Neuron (in vitro differentiated cells): Measurements from ENCODE around the gene FYCO1.

ENCODE experiments used
- H2AFZ ChIP-seq: one replicate; pipeline ENCODE4 v1.6.1; 2013; ENCODE audit warnings: low read depth, mild to moderate bottlenecking, inconsistent platforms, low read length, moderate library complexity
- H3K27me3 ChIP-seq: one replicate; pipeline ENCODE4 v1.6.1; 2013; ENCODE audit warnings: low read length; ENCODE audit not compliant: insufficient read depth
- H3K36me3 ChIP-seq: one replicate; pipeline ENCODE4 v1.6.1; 2013; ENCODE audit warnings: low read length; ENCODE audit not compliant: insufficient read depth
- H3K4me1 ChIP-seq: one replicate; pipeline ENCODE4 v1.6.1; 2013; ENCODE audit warnings: low read length; ENCODE audit not compliant: insufficient read depth
- H3K4me3 ChIP-seq: 2 replicates; pipeline ENCODE4 v1.5.1; 2013; ENCODE audit warnings: mild to moderate bottlenecking, low read length, moderate library complexity
- H3K9me3 ChIP-seq: one replicate; pipeline ENCODE4 v1.6.1; 2013; ENCODE audit warnings: low read length

The FYCO1 gene

DNA sequence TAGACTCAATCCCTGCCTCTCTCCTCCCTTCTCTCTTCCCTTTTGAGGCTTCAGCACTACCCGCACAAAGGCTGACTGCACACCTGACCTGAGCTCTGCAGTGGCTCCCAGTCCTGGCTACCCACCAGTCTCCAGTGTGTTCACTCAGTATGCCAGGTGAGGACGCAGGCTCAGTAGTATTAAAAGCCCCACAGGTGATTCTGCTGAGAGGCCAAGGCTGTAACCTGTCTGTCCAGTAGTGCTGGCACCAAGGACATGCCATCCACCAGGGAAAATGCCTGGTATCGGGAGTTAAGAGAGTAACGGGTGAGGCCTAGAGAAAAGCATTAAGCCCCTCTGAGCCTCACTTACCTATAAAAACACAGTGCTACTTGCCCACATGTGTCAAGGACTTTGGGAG, 20.9 kb downstream of the FYCO1 start:
- H3K27me3 ChIP-seq: no peaks in the 10 kb centered on the region
- H3K4me1 ChIP-seq: no peaks in the 10 kb centered on the region
- H3K4me3 ChIP-seq: no peak overlapping the region
- H2AFZ ChIP-seq: no peak overlapping the region
- H3K36me3 ChIP-seq: peaks cover 44% of the 10 kb centered on the region
- H3K9me3 ChIP-seq: no peaks in the 10 kb centered on the region

DNA sequence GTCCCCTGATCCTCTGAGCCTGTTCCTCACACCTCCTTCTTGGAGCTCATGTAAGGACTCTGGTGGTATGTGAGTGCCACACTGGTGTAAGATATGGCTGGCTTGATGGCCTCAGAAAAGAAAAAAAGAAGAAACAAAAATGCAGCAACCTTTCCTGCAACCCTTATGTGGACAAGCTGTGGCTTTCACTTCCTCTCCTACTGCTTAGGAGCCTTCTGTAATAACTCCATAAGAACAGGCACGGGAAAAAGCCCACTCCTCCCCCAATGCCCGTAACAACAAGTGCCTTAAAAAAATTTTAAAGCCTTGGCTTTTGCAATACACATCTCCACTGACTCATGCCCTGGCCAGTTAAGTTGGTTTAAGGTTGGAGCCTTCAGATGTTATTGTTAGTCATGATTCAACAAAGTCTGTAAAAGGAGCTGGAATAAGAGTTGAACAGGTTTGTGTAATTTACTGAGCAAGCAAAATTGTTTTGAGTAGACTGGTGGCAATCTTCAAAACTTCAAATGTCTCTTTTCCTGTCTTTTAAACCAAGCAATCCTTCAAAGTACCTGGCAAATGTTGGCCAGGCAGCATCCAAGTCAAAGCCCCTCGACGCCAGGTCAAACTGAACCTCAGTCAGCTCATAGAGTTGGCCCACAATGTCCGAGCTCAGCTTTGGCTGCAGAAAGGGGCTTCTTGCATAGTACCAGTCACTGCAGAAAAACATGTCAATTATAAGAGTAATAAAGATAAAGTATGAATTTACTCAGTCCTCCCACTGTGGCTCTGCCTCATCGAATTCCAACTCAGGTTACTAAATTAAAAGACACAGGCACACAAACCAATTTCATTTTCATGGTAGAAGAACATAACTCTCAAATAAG, 22.9 kb downstream of the FYCO1 start:
- H3K36me3 ChIP-seq: peaks cover 51% of the 10 kb centered on the region
- no peak overlapping the region for H3K4me3 ChIP-seq
- H3K9me3 ChIP-seq: no peaks in the 10 kb centered on the region
- H3K27me3 ChIP-seq: no peaks in the 10 kb centered on the region
- H2AFZ ChIP-seq: no peak overlapping the region
- no peaks in the 10 kb centered on the region for H3K4me1 ChIP-seq

DNA sequence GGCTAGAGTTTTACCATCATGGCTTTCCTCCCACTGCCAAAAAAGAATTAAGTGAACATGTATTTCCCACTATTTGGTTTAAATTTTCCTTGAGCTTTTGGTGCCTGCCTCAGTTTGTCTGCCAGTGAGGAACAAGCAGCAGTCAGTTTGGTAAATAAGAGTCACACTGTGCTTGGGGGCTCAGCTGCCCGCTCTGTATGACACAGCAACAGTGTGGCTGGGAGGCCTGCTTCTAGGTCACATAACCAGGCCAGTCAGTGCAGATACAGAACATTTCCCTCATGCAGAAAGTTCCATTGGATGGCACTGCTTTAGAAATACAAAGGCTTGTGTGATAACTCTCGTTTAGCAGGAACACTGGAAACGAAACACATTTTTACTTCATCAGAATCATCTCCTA, 25.7 kb downstream of the FYCO1 start:
- Histone ChIP-seq H3K36me3 (peaks cover 64% of the 10 kb centered on the region), H3K4me1 (no peaks in the 10 kb centered on the region), H3K4me3 (no peak overlapping the region), H3K27me3 (no peaks in the 10 kb centered on the region), H3K9me3 (no peaks in the 10 kb centered on the region), H2AFZ (no peak overlapping the region)

DNA sequence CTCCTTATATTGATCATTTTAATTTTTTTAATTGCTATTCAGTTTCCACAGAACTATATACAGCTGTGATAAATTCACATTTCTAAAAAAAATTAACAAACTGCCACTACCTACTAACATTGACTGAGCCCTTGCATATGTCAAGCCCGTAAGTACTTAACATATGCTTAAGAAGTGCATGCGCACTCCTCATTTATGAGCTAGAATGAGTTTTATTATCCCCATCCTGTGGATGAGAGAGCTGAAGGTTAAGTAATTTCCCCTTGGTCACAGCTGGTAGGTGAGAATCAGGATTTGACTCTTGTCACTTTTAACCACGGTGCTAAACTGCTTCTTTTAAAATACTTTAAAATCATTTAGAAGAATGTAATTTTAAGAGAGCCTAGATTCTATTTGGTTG, 26.5 kb downstream of the FYCO1 start:
- Histone ChIP-seq H3K4me1 (no peaks in the 10 kb centered on the region), H2AFZ (no peak overlapping the region), H3K9me3 (no peaks in the 10 kb centered on the region), H3K27me3 (no peaks in the 10 kb centered on the region), H3K4me3 (no peak overlapping the region), H3K36me3 (peaks cover 68% of the 10 kb centered on the region)

DNA sequence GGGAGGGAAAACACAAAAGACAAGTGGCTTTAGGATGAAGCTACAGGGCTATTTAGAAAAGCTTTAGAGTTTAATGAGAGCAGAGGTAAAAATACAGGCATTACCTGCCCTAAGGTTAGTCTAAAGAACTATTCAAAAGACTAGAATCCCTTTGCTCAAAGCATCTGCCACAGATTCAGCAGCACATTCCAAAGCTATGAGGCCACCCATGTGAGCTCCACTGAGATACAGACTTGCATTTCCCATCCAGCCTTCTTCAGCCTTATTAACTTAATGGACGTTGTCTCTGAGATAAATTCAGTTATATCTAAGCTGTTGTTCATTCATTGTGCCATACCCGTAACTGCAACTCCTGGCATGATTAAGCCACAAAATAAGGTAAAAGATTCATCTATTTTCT, 26.9 kb downstream of the FYCO1 start:
- H2AFZ ChIP-seq: no peak overlapping the region
- H3K36me3 ChIP-seq: peaks cover 69% of the 10 kb centered on the region
- no peaks in the 10 kb centered on the region for H3K9me3 ChIP-seq
- no peaks in the 10 kb centered on the region for H3K4me1 ChIP-seq
- H3K4me3 ChIP-seq: no peak overlapping the region
- no peaks in the 10 kb centered on the region for H3K27me3 ChIP-seq

DNA sequence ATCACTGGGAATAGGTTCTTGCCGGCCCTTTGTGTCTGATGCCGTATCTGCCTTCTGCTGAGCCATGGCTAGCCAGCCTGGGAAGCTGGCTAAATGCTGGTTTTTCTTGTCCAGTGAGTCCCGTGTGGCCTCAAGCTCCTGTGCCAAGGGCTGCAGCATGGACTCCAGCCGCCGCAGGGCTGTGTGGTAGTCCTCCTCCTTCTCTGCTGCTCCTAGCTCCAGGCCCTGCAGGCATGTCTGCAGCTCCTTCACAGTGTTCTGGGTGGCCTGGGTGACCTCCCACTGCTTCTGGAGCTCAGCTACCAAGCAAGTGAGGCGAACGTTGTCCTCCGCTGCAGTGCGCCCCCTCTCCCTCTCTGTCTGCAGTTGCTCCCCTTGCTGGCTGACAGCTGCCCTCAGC, 27.5 kb downstream of the FYCO1 start:
- Histone ChIP-seq H3K36me3 (peaks cover 71% of the 10 kb centered on the region), H3K27me3 (no peaks in the 10 kb centered on the region), H2AFZ (no peak overlapping the region), H3K9me3 (no peaks in the 10 kb centered on the region), H3K4me3 (no peak overlapping the region), H3K4me1 (no peaks in the 10 kb centered on the region)

DNA sequence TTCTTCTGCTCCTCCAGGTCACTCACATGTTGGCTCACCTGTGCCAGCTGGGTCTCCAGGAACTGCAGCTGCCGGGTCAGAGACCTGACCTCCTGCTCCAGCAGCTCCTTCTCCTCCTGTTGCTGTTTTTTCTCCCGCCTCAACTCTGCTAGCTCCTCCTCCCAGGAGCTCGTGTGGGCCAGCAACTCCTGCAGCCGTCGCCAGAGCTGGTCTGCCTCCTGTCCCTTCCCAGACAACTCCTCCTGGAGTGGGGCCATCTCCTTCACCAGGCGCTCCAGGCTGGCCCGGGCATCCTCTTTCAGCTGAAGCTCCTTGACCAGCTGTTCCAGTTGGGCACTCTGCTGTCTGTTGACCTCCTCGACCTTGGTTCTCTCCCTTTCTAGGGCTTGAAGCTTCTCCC, 27.9 kb downstream of the FYCO1 start:
- Histone ChIP-seq H2AFZ (no peak overlapping the region), H3K4me1 (no peaks in the 10 kb centered on the region), H3K9me3 (no peaks in the 10 kb centered on the region), H3K4me3 (no peak overlapping the region), H3K27me3 (no peaks in the 10 kb centered on the region), H3K36me3 (peaks cover 71% of the 10 kb centered on the region)

DNA sequence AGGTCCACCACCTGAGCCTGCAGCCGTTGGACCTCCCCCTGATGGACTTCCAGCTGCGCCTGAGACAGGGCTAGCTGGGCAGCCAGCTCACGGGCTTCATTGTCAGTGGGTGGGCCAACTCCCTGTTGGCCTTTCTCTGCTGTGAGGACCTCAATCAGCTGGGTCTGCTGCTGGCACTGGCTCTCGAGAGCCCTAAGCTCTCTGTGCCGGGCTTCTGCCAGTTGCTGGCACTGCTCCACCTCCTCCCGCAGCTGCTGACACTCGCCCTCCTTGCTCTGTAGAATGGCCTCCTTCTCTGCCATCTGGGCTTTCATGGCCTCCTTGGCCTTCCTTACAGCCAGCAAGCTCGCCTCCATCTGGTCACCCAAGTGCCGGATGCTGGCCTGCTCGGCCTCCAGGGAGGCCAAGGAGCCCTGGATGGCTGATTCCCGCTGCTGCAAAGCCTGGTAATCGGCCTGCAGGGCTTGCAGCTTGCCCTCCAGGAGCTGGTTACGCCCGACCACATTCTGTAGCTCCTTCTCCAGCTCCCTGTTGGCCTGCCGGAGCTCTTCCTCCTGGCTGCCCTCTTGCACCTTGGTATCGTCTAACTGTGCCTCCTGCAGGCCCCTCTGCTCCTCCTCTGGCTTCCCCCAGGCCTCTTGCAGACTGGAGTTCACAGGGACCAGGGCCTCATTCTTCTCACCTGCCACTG, 28.5 kb downstream of the FYCO1 start:
- Histone ChIP-seq H2AFZ (no peak overlapping the region), H3K27me3 (no peaks in the 10 kb centered on the region), H3K4me3 (no peak overlapping the region), H3K36me3 (peaks cover 77% of the 10 kb centered on the region), H3K9me3 (no peaks in the 10 kb centered on the region), H3K4me1 (no peaks in the 10 kb centered on the region)

DNA sequence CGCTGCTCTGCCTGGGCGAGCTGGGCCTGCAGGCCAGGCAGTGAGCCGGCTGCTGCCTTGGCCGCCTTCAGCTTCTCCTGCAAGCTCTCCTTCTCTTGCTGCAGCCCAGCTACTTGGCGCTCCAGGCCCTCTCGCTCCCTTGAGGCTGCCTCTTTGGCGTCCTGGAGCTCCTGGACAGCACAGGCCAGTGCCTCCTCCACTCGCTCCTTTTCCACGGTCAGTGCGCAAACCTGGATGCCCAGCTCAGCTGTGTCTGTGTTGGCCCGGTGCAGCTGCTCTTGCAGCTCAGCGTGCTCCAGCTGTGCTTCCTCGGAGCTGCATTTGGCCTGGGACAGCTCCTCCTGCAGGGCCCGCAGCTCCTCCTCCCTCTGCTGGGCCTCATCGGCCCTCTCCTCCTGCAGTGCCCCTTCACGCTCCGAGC, 29.2 kb downstream of the FYCO1 start:
- Histone ChIP-seq H3K36me3 (peaks cover 83% of the 10 kb centered on the region), H3K4me1 (no peaks in the 10 kb centered on the region), H3K27me3 (no peaks in the 10 kb centered on the region), H2AFZ (no peak overlapping the region), H3K4me3 (no peak overlapping the region), H3K9me3 (no peaks in the 10 kb centered on the region)

DNA sequence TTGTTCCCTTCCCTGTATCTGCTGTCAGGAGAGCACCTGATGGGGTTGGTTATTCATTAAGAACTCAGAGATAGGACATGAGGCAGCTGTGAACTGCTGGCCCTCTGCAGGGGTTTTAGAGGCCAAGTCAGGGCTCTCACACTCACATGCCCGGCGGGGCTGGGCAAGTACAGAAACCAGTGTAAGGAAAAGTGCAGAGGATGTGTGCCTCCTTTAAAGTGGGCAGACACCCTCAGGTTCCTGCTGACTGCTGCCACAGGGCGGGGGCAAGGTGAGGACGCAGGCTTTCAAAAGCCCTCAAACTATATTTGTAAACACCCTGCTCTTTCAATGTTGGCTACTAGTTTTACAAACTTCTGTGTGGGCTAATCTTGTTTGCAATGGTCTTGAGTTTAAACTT, 30.0 kb downstream of the FYCO1 start:
- Histone ChIP-seq H3K4me1 (no peaks in the 10 kb centered on the region), H3K9me3 (no peaks in the 10 kb centered on the region), H2AFZ (no peak overlapping the region), H3K4me3 (no peak overlapping the region), H3K36me3 (peaks cover 87% of the 10 kb centered on the region), H3K27me3 (no peaks in the 10 kb centered on the region)

DNA sequence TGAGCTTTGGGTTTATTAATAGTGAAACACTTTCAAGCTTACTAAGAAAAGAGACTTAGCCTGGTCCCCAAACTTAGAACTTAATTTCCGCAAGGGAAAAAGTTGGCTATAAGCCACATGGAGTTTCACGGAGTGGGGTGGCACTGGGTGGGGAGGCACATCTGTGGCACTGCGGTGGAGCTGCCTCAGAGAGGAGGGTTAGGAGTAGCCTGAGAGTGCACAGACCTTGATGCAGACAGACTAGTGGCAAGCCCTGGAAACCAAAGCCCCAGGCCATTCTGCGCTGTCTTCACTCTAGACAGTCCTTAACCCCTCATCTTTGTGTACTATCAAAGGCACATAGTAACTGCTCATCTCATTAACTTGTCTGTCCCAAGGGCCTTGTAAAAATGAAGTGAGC, 30.4 kb downstream of the FYCO1 start:
- H3K4me1 ChIP-seq: no peaks in the 10 kb centered on the region
- peaks cover 91% of the 10 kb centered on the region for H3K36me3 ChIP-seq
- H3K4me3 ChIP-seq: no peak overlapping the region
- H3K27me3 ChIP-seq: no peaks in the 10 kb centered on the region
- H3K9me3 ChIP-seq: no peaks in the 10 kb centered on the region
- no peak overlapping the region for H2AFZ ChIP-seq

DNA sequence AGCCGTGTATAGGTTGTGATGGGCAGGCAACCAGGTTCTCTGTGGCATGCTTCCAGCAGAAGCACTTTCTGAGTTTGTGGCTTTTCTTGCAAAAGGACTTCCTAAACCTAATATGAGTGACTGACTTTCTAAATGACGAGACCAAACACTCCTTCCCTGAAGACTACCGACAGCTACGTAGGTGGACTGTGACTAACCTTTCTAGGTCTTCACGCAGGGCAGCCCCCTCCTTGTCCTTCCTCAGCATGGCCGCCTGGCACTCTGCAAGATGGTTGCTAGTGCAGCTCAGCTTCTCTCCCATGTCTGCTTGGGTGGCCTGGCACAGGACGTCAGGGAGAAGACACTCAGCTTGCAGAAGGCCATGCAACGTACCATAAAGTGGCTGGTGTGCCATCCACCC, 31.5 kb downstream of the FYCO1 start:
- no peak overlapping the region for H3K4me3 ChIP-seq
- no peak overlapping the region for H2AFZ ChIP-seq
- H3K36me3 ChIP-seq: peaks cover 93% of the 10 kb centered on the region
- no peaks in the 10 kb centered on the region for H3K9me3 ChIP-seq
- H3K4me1 ChIP-seq: no peaks in the 10 kb centered on the region
- H3K27me3 ChIP-seq: no peaks in the 10 kb centered on the region

DNA sequence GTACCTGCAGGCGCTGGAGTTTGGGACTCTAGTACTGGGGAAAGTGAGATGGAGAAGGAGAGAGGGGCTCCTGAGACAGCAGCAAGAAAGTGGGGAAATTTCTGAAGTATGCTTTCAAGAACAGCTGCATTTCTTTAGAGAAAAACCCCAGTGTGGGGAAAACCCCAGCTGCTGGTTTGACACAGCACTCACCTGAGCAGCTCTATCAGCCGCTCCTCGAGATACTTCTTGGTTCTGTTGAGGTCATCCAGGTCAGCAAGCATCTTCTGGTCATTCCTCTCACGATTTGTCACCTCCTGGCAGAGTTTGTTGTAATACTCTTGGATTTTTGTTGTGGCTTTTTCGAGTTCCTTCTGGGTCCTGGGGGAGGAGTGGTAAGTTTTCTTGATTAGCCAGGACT, 33.6 kb downstream of the FYCO1 start:
- H3K27me3 ChIP-seq: no peaks in the 10 kb centered on the region
- no peak overlapping the region for H2AFZ ChIP-seq
- H3K4me3 ChIP-seq: no peak overlapping the region
- no peaks in the 10 kb centered on the region for H3K4me1 ChIP-seq
- peaks cover 94% of the 10 kb centered on the region for H3K36me3 ChIP-seq
- H3K9me3 ChIP-seq: no peaks in the 10 kb centered on the region
